Measurements from ENCODE around the gene KRTAP13-1.

- TF ChIP-seq CTCF (IDR thresholded peaks at IDR 0.05) (no peak), POLR2A (IDR thresholded peaks at IDR 0.05) (no peak)
These were observed 34.4 kb downstream of the KRTAP13-1 start, which contains the start of gene KRTAP13-4 for GRCh38 chr21:30430170-30430655.
